GM21423 (cell line): ENCODE results near the gene C19orf18.

Experiments used
- ATAC-seq: cut with Tn5 transposase; IDR thresholded peaks from one replicate; pipeline ENCODE4 v1.9.1; 2021; ENCODE audit warnings: mild to moderate bottlenecking, moderate library complexity; ENCODE audit not compliant: unreplicated experiment

C19orf18 gene

GRCh38 chr19:57949296-57949695 is 25.0 kb downstream of the C19orf18 start:
- ATAC-seq: no peak

GRCh38 chr19:57947419-57948134 is 26.8 kb downstream of the C19orf18 start, which contains the start of gene ZNF256:
Gene ZNF256, minus strand, starts transcription at chr19:57947706. Its CDS starts 232 bp downstream, at chr19:57947474.
- ATAC-seq: peak; percentile 94

- ATAC-seq: no peak
These were observed 27.3 kb downstream of the C19orf18 start for GRCh38 chr19:57947088-57947418.

GRCh38 chr19:57946316-57946715 is 28.0 kb downstream of the C19orf18 start:
- ATAC-seq: no peak

GRCh38 chr19:57941593-57941992 is 32.7 kb downstream of the C19orf18 start:
- ATAC-seq: no peak

GRCh38 chr19:57935731-57936130 is 38.6 kb downstream of the C19orf18 start:
- ATAC-seq: no peak

GRCh38 chr19:57934820-57935665 is 39.3 kb downstream of the C19orf18 start, which contains the start of gene ZNF418:
Gene ZNF418, minus strand, starts transcription at chr19:57935402. Its CDS starts 1,580 bp downstream, at chr19:57933822.
- peak; percentile 77 for ATAC-seq

GRCh38 chr19:57927587-57927986 is 46.7 kb downstream of the C19orf18 start:
- ATAC-seq: no peak

- ATAC-seq: peak; percentile 98
These were observed 58.0 kb downstream of the C19orf18 start, which contains the start of gene ZNF417 for GRCh38 chr19:57916168-57916995. Gene ZNF417, minus strand, starts transcription at chr19:57916592. Its CDS starts 181 bp downstream, at chr19:57916411.

GRCh38 chr19:57914531-57914930 is 59.8 kb downstream of the C19orf18 start:
- no peak for ATAC-seq
